ENCODE measurements around the gene REXO4.

REXO4 gene, protein sequence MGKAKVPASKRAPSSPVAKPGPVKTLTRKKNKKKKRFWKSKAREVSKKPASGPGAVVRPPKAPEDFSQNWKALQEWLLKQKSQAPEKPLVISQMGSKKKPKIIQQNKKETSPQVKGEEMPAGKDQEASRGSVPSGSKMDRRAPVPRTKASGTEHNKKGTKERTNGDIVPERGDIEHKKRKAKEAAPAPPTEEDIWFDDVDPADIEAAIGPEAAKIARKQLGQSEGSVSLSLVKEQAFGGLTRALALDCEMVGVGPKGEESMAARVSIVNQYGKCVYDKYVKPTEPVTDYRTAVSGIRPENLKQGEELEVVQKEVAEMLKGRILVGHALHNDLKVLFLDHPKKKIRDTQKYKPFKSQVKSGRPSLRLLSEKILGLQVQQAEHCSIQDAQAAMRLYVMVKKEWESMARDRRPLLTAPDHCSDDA

DNA sequence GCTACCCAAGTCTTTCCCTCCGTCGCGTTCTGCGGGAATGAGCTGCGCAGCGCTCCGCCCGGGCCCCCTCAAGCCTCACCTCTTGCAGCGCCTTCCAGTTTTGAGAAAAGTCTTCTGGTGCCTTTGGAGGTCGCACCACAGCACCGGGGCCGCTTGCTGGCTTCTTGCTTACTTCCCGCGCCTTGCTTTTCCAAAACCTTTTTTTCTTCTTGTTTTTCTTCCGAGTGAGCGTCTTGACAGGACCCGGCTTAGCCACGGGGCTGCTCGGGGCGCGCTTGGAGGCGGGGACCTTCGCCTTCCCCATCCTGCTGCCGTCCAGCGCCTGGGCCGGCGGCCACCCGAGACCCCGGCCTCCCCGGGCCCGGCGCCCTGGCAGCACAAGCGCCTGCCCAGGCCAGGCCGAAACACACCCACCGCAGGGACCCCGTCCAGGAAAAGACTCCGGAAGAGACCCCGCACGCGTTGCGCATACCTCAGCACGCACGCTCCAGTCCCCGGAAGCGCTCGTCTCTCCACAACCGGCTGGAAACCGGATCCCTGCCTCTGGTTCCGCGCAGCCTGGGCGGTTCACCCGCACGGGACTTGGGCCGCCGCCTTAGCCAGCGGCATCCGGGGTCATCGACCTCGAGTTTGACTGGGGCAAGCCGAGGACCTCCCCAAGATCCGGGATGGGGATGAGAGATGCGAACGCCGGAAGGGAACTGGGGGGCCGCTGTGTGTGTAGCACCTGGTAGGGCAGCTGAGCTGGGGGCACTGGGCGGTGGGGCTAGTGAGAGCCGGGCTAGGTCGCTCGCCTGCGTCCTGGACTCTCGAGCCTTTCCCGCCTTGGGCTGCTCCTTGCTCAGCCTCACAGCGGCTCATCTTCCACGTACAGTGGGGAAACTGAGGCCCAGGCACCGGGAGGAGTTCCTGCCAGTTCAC, at the start of gene REXO4:
TSS of gene REXO4 (minus strand) at position 470 of the 921 bp plus-strand sequence. CDS start at position 304, 166 bp downstream.
- peak; percentile 71 to 96 (median 79) for DNase-seq
- intact Hi-C loops (cut with DNase I): loop anchor here (10.0 kb wide), 1 partner anchor 63 kb away; the partner anchor contains the start of genes SURF1 and SURF2

- intact Hi-C loops (cut with DNase I): no loop called here
- no peak for DNase-seq
These were observed 49.3 kb upstream of the REXO4 start for GRCh38 chr9:133467101-133467500.

DNA sequence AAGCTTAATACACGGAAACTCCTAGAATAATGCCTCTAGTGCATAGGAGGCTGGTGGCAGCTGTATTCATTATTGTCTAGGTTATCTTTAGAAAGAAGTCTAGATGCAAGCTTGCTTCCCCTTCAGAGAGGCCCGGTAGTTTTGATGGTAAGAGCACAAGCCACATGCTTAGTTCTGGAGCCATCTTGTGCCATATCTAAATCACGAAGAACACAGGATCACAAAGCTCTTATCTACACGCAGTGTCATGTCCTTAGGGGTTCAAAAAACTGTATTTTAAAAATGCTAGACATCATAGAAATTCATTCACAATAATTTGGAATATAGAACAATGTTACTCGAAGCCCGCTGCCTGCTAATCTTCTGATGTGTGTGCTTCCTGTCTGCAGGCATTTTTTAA, 48.2 kb upstream of the REXO4 start:
- intact Hi-C loops (cut with DNase I): no loop called here
- no peak for DNase-seq

GRCh38 chr9:133464638-133465037, 46.8 kb upstream of the REXO4 start:
- peak in 1 of 10 donors; percentile 72 for DNase-seq
- intact Hi-C loops (cut with DNase I): no loop called here

- intact Hi-C loops (cut with DNase I): no loop called here
These were observed 46.2 kb upstream of the REXO4 start for GRCh38 chr9:133463864-133464615.

DNA sequence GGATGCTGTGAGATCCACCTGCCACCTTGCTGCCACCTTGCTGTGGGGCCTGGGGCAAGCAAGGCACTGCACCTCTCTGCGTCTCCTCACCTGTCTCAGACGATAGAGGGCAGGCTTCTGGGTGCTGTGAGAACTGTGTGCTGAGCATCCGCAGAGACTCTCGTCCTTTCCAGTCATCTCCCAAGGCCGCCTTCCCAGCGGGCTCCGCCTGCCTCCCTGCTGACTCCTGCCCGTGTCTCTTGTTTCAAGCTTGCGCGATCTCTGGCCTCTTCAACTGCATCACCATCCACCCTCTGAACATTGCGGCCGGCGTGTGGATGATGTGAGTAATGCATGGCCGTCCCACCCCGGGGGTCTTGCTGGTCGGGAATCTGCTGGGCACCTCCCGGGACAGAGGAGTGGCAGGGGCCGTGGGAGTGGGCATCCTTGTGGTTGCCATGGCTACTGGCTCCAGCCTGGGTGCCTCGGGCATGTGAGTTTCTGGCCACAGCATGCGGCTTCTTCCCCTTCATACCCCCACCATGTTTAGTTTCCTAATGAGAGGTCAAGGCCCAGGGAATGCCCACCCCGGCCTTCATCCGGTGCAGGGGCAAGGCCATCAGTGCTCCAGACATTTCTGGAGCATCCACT, 45.5 kb upstream of the REXO4 start:
- intact Hi-C loops (cut with DNase I): no loop called here
- peak in 1 of 10 donors; percentile 74 for DNase-seq

More at GRCh38 chr9:133463864-133464615, 46.2 kb upstream of the REXO4 start:
- DNase-seq: peak in 1 of 10 donors; percentile 81

DNA sequence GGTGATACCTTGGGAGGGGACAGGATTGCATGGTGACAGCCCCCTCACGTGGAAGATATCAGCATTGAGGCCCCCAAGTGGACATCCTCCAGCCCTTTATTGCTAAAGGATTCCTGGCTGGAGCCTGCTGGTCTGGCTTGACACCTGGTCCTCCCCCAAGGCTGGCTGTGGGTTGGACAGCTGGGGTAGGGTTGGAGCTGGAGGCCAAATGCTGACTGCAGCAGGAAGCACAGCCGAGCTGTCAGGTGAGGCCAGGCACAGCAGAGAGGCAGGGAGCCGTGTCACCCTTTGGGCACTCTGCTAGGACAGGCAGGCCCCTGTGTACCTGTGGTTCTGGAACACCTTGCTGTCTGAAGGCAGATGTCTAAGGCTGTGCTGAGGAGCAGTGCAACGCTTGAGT, 44.2 kb upstream of the REXO4 start:
- DNase-seq: no peak
- intact Hi-C loops (cut with DNase I): no loop called here

- DNase-seq: peak in 3 of 10 donors; percentile 28 to 81 (median 43)
- intact Hi-C loops (cut with DNase I): no loop called here
These were observed 42.8 kb upstream of the REXO4 start for GRCh38 chr9:133460405-133461175.

DNA sequence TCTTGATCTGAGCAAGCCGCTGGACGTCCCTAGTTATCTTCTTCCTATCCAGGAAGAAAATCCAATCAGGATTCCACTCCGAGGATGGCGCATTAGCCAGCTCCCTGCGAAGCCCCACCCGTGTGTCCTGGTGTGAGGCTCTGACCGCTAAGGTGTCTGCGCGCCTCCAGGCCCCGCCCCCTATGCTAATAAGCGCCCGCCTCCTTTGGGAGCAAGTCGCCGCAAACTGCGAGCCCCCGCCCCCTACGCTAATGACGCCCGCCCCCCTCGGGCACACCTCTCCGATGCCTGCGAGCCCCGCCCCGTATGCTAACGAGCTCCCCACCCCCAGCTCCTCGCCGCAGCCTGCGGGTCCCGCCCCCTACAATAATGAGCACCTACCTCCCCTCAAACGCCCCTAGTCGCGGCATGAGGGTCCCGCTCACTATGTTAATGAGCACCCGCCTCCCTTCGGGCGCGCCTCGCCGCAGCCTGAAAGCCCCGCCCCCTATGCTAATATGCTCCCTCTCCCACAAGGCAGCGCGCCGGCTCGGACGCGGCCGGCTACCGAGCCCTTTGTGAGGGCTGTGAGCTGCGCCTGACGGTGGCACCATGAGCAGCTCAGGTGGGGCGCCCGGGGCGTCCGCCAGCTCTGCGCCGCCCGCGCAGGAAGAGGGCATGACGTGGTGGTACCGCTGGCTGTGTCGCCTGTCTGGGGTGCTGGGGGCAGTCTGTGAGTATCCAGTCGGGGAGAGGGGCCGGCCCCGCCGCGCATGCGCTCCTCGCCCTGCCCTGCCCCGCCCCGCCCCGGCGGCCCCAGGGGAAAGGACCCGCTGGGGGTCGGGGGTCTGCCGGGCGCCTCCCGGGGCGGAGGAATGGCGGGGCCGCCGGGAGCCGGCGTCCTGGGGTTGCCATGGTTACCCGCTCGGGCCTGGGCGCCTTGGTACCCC, 41.9 kb upstream of the REXO4 start, which contains the start of gene CACFD1:
TSS of gene CACFD1 (plus strand) at position 503 of the 929 bp plus-strand sequence. CDS start at position 592, 89 bp downstream.
- peak; percentile 93 to 99 (median 96) for DNase-seq
- intact Hi-C loops (cut with DNase I): no loop called here

DNA sequence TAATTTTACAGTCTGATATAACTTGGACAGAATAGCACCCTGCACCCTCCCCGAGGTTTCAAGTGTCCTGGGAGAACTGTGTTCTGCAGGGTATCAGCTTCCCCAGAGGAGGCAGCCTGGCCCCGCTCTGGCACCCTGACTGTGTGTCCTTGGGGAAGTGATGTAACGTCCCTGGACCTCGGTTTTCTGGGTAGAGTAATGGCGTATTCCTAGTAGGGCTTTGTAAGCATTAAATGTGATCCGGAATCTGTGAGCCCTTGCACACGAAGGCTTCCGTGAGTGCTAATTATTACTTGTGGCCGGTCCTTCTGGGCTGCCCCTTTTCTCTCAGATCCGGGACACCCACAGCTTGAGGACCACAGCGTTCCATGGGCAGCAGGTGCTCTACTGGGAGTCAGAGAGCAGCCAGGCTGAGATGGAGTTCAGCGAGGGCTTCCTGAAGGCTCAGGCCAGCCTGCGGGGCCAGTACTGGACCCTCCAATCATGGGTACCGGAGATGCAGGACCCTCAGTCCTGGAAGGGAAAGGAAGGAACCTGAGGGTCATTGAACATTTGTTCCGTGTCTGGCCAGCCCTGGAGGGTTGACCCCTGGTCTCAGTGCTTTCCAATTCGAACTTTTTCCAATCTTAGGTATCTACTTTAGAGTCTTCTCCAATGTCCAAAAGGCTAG, 41.0 kb upstream of the REXO4 start:
- peak in 1 of 10 donors; percentile 83 for DNase-seq
- intact Hi-C loops (cut with DNase I): no loop called here

GRCh38 chr9:133457748-133458147, 39.9 kb upstream of the REXO4 start:
- intact Hi-C loops (cut with DNase I): no loop called here
- peak in 1 of 10 donors; percentile 73 for DNase-seq

DNA sequence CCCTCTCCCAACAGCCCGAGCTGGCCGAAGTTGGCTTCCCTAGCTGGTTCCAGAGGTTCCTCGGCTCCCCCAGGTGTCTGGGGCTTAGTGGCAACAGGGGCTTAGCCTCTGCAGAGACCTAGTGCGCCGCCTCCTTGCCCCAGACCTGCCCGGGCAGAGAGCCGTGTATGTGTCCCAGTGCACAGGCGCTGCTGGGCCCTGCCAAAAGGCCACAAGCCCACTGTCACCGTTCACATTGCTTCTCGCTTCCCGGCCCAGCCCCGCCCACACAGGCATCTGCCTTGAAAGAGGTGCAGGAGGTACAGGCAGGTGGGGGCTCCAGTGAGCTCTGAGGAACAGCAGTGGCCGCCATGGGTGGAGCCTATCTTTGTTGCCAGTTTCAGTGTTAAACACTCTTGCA, 39.4 kb upstream of the REXO4 start:
- intact Hi-C loops (cut with DNase I): no loop called here
- DNase-seq: peak in 1 of 10 donors; percentile 71

- intact Hi-C loops (cut with DNase I): no loop called here
- peak in 1 of 10 donors; percentile 62 for DNase-seq
These were observed 38.6 kb upstream of the REXO4 start for GRCh38 chr9:133456409-133456808.

DNA sequence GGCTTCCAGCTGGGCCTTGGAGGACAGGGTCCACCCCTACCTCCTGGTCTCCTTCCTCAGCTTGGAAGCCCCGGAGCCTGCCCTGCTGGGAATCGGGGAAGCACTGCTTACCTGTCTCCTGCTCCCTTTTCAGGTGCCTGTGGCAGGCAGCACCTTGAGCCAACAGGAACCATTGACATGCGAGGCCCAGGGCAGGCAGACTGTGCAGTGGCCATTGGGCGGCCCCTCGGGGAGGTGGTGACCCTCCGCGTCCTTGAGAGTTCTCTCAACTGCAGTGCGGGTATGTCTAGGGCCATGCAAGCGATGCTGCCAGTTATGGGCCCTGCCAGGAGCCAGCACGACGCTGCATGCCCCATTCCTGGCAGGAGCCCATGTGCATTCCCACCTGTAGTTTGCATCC, 38.1 kb upstream of the REXO4 start:
- intact Hi-C loops (cut with DNase I): no loop called here
- peak in 1 of 10 donors; percentile 83 for DNase-seq

- intact Hi-C loops (cut with DNase I): no loop called here
- DNase-seq: peak in 1 of 10 donors; percentile 76
These were observed 37.3 kb upstream of the REXO4 start for GRCh38 chr9:133454943-133455673.

DNA sequence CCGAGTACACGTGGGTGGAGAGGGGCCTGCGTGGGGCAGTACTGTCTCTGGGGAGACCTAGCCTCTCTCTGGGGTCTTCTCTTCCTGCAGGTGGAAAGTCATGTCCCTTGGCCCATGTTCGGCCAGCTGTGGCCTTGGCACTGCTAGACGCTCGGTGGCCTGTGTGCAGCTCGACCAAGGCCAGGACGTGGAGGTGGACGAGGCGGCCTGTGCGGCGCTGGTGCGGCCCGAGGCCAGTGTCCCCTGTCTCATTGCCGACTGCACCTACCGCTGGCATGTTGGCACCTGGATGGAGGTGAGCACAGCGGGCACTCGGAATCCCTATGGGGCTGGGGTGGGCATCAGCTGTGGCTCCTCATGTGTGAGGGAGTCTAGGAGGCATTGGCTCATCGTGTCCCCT, 36.5 kb upstream of the REXO4 start:
- DNase-seq: peak in 1 of 10 donors; percentile 80
- intact Hi-C loops (cut with DNase I): no loop called here

DNA sequence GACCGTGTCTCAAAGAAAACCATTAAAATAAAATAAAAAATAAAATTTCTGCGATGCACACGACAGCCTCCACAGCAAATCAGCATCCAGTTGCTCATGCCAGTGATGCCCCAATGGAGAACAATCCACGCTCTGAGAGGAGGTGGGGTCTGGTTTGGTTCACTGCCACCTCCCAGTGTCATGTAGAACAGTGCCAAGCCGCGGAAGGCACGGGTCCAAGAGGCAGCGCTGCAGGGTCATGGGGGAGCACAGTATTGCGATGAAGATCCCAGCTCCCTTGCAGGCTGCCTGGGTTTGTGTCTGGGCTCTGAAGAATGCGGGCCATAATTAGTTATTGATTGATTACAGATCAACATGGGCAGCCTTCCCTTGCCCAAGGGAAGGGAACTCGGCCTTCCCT, 35.8 kb upstream of the REXO4 start:
- DNase-seq: peak in 3 of 10 donors; percentile 40 to 84 (median 48)
- intact Hi-C loops (cut with DNase I): no loop called here

Data from posterior cingulate gyrus (tissue), 11 donors.